Endodermal cell (in vitro differentiated cells): ENCODE data around the gene PMM1. TPM values are rescaled to one million over a fixed set of nuclear protein-coding genes. Genes with fewer than 3 reads are reported as not detected.

Source experiments
- DNase-seq: peaks from one replicate; pipeline ENCODE4 v3.0.0-alpha.2; 2017
- H3K27ac ChIP-seq: 2 replicates; pipeline ENCODE4 v1.5.1; 2013; ENCODE audit warnings: mild to moderate bottlenecking, low read depth, low read length, moderate library complexity
- H3K27me3 ChIP-seq: 2 replicates; pipeline ENCODE4 v1.6.1; 2013; ENCODE audit warnings: mild to moderate bottlenecking, low read length, moderate library complexity; ENCODE audit not compliant: insufficient read depth, control insufficient read depth, poor library complexity, severe bottlenecking
- H3K36me3 ChIP-seq: 2 replicates; pipeline ENCODE4 v1.7.0; 2013; ENCODE audit warnings: mild to moderate bottlenecking, low read length, moderate library complexity; ENCODE audit not compliant: control insufficient read depth, insufficient read depth
- H3K4me1 ChIP-seq: one replicate; pipeline ENCODE4 v1.7.0; 2013; ENCODE audit warnings: low read length; ENCODE audit not compliant: control insufficient read depth, insufficient read depth
- H3K4me3 ChIP-seq: 2 replicates; pipeline ENCODE4 v1.5.1; 2013; ENCODE audit warnings: mild to moderate bottlenecking, low read length, moderate library complexity
- H3K9ac ChIP-seq: 2 replicates; pipeline ENCODE4 v1.6.1; 2013; ENCODE audit warnings: mild to moderate bottlenecking, low read length, moderate library complexity; ENCODE audit not compliant: poor library complexity, severe bottlenecking; ENCODE audit errors: extremely low read depth
- H3K9me3 ChIP-seq: 2 replicates; pipeline ENCODE4 v1.6.1; 2013; ENCODE audit warnings: mild to moderate bottlenecking, low read length, moderate library complexity; ENCODE audit not compliant: control insufficient read depth
- H3K27ac Mint-ChIP-seq: 2 replicates; pipeline ENCODE4 v1.8.0; 2020; ENCODE audit warnings: mixed read lengths
- H3K27me3 Mint-ChIP-seq: 2 replicates; pipeline ENCODE4 v1.8.0; 2021; ENCODE audit warnings: mild to moderate bottlenecking, mixed read lengths; ENCODE audit not compliant: insufficient read depth
- H3K36me3 Mint-ChIP-seq: 2 replicates; pipeline ENCODE4 v1.8.0; 2020; ENCODE audit warnings: low read depth, mixed read lengths
- H3K4me1 Mint-ChIP-seq: 2 replicates; pipeline ENCODE4 v1.8.0; 2020; ENCODE audit warnings: mixed read lengths
- H3K4me3 Mint-ChIP-seq: 2 replicates; pipeline ENCODE4 v1.8.0; 2020; ENCODE audit warnings: mild to moderate bottlenecking, moderate library complexity, mixed read lengths
- H3K9me3 Mint-ChIP-seq: 2 replicates; pipeline ENCODE4 v1.8.0; 2020; ENCODE audit warnings: mild to moderate bottlenecking, mixed read lengths
- CTCF ChIP-seq: fragments of 200-600 bp; sonication (generic); conservative IDR thresholded peaks from 2 replicates; pipeline ENCODE4 v1.5.0; 2021; ENCODE audit warnings: antibody characterized with exemption, mild to moderate bottlenecking
- WGBS, 2 experiments: methylation state at CpG; one replicate each; pipeline versions ENCODE4 v1.1.5 to v1.1.7; 2013; ENCODE audit warnings: missing lambda C conversion rate in 2 of 2, mixed read lengths in 1 of 2; ENCODE audit not compliant: insufficient coverage in 1 of 2, insufficient read length in 1 of 2; 5-methylcytosine and 5-hydroxymethylcytosine counted together
- total RNA-seq, 2 donors: library from RNA; stranded (reverse); fragmentation: NEBNext Ultra II Directional in 1 of 2; extraction: Animal tissue kit (Norgen Biotek cat#: 25700) in 1 of 2; gene quantifications; 2 replicates in 1 of 2; 3 replicates in 1 of 2; pipeline ENCODE4 v1.2.1, GENCODE V29; 2021

Gene PMM1
- total RNA-seq, 2 donors from 2014 or later: 19.0 to 32.3 TPM

- DNase-seq: no peak
- H3K4me1 Mint-ChIP-seq: peaks cover 6% of the 10 kb centered on the region
Measured at GRCh38 chr22:41567512-41567768, 22.2 kb downstream of the PMM1 start.

GRCh38 chr22:41565403-41566054 lies 24.1 kb downstream of the PMM1 start:
- H3K4me3 ChIP-seq: no peak overlapping the region
- no peaks in the 10 kb centered on the region for H3K36me3 ChIP-seq
- Mint-ChIP-seq H3K4me3 (no peak overlapping the region), H3K4me1 (peaks cover 23% of the 10 kb centered on the region), H3K9me3 (no peaks in the 10 kb centered on the region), H3K36me3 (no peaks in the 10 kb centered on the region), H3K27ac (peak overlapping the region; percentile 80), H3K27me3 (no peaks in the 10 kb centered on the region)
- peak; percentile 75 for DNase-seq
- peaks cover 3% of the 10 kb centered on the region for H3K4me1 ChIP-seq
- 86 to 89% methylated on average over 1 to 8 of the region's 8 CpGs for WGBS, 2 experiments
- H3K9me3 ChIP-seq: no peaks in the 10 kb centered on the region
- H3K27ac ChIP-seq: no peak overlapping the region
- H3K27me3 ChIP-seq: no peaks in the 10 kb centered on the region
- TF ChIP-seq CTCF: no peak
- no peak overlapping the region for H3K9ac ChIP-seq

More at GRCh38 chr22:41567512-41567768, 22.2 kb downstream of the PMM1 start:
- Histone ChIP-seq H3K4me1 (no peaks in the 10 kb centered on the region), H3K9ac (no peak overlapping the region), H3K4me3 (no peak overlapping the region), H3K36me3 (no peaks in the 10 kb centered on the region), H3K27me3 (no peaks in the 10 kb centered on the region), H3K9me3 (no peaks in the 10 kb centered on the region), H3K27ac (no peak overlapping the region)
- H3K36me3 Mint-ChIP-seq: no peaks in the 10 kb centered on the region
- no peak for TF ChIP-seq CTCF
- no peaks in the 10 kb centered on the region for H3K9me3 Mint-ChIP-seq
- no peak overlapping the region for H3K27ac Mint-ChIP-seq
- 89% methylated on average over 3 of the region's 3 CpGs; no CpG with 5 or more reads in 1 of the 2 experiments for WGBS, 2 experiments
- no peaks in the 10 kb centered on the region for H3K27me3 Mint-ChIP-seq
- no peak overlapping the region for H3K4me3 Mint-ChIP-seq

GRCh38 chr22:41564563-41564962 lies 25.1 kb downstream of the PMM1 start:
- H3K36me3 ChIP-seq: no peaks in the 10 kb centered on the region
- no peaks in the 10 kb centered on the region for H3K9me3 ChIP-seq
- DNase-seq: no peak
- TF ChIP-seq CTCF: no peak
- peaks cover 3% of the 10 kb centered on the region for H3K4me1 ChIP-seq
- Mint-ChIP-seq H3K4me3 (no peak overlapping the region), H3K9me3 (no peaks in the 10 kb centered on the region), H3K4me1 (peaks cover 29% of the 10 kb centered on the region), H3K27ac (no peak overlapping the region), H3K36me3 (no peaks in the 10 kb centered on the region), H3K27me3 (no peaks in the 10 kb centered on the region)
- H3K27me3 ChIP-seq: no peaks in the 10 kb centered on the region
- 85 to 91% methylated on average over 8 of the region's 8 CpGs for WGBS, 2 experiments
- no peak overlapping the region for H3K27ac ChIP-seq
- H3K9ac ChIP-seq: no peak overlapping the region
- H3K4me3 ChIP-seq: no peak overlapping the region
